ENCODE data around the gene FOXC1.

The FOXC1 gene

GRCh38 chr6:1624058-1624850 is 14.5 kb downstream of the FOXC1 start:
- no peak for DNase-seq (ENCODE audit: low read depth)

DNA sequence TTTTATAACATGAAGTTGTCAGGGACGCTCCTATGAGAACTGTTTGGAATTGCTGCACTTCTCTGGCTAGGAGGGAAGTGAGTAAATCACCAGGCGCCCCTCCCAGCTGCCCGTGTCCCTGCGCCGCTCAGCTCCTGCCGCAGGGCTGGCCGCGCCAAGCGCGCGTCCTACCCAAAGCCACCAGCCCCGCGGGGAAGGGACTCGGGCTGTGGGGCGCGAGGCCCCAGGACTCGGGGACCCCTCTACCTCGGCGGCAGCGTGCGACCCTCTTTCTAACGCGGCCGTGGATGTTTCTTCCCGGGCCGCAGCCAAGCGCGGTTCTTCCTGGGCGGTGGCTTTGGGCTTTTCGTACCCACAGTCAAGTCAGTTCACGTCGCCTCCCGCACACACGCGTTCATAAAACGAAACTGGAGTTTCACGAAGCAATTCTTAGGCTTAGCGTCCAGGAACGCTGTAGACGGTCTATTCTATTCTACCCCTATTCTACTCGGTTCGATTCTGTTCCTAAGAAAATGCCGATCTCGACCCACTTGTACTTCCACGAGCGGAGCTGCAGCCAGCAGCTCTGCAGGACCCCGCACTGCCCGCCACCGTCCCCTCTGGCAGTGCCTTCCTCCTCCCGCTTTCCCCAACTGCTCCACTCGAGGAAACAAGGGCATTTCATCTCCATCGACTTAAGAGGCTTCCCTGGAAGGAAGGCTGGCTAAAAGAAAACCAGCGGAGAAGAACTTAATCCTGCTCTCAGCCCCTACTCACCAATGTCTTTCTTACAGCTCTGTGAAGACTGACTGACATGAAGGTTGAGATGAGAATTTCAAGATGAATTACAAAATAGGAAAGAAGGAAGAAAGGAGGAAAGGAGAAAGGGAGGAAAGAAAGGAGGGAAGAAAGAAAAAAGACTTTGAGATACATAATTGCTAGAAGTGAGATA is 15.4 kb downstream of the FOXC1 start:
- no peak for DNase-seq (ENCODE audit: low read depth)

GRCh38 chr6:1625794-1626435 is 16.2 kb downstream of the FOXC1 start:
- DNase-seq (ENCODE audit: low read depth), result no peak

DNA sequence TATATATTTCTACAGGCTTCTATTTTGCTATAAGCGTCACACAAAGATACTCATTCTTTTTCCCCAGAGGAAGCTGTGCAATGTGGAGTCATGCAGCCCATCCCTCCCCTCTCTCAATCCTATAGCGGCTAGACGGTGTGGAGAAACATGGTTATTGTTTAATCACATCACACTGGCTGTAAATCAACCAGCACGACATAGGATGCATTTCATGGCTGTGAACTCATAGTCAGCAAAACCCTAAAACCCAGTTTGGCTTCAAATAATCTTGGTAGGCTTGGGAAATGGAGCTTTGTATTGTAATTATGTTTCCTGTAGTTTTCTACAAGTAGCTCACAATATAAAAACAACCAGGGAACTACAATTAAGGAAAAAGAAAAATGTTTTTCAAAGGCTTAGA is 16.8 kb downstream of the FOXC1 start:
- no peak for DNase-seq (ENCODE audit: low read depth)

DNA sequence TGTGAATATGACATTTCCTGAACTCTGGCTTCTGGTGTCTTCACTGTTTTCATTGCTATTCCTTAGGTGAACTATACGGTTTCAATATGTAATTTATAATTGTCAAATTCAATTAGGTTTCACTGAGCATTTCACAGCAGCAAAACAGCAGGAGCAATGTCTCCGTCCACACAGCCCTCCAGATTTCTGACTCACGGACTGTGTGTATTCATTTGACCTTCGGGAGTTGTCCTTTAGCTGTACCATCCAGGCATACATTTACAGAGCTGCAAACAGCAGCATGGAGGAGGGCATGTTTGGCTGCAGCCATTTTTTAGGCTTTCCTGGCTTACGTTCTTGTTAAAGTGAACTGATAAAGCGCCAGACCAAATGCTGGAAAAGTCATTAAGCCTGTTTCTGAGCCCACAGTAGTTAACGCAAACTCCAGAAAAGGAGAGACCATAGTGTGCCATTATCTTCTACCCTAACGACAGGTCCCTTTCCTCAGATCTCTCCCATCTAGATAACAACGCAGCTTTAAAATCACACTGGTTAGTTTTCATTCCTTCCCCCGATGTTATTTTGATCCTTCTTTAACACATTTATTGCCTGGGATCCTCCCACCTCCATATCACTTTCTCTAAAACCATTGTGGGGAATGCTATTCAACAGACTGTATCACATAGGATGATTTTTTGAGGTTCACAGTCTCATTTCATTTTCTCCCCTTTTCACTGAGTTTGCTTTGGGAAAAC is 18.3 kb downstream of the FOXC1 start:
- DNase-seq (ENCODE audit: low read depth), result no peak

GRCh38 chr6:1629316-1629715 is 19.6 kb downstream of the FOXC1 start:
- no peak for DNase-seq (ENCODE audit: low read depth)

DNA sequence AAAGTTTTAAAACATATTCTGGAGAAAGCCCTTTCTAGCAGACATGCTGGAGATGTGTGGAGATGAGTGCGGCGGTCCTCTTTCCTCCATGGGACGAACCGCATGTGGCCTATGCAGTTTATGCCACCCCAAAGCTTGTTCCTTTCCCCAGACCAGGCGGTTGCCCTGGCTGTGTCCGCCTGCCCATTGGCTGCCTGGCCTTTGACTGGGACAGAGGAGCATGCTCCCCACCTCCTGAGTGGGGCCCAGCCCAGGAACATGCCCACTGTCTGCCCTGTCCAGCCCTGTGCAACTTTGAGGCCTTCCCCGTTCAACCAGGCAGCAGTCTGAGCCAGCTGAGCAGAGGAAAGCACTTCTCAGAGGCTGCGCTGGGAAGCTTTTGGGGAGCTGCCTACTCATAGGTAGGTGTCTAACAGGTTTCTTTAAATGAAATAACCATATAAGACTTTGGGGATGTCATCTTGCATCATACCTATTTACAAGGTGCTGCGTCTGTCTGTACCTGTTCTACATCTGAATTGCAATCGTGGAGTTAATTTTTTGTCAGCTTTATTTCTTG is 20.6 kb downstream of the FOXC1 start:
- no peak for DNase-seq (ENCODE audit: low read depth)

GRCh38 chr6:1630771-1631217 is 21.1 kb downstream of the FOXC1 start:
- no peak for DNase-seq (ENCODE audit: low read depth)

GRCh38 chr6:1631251-1631650 is 21.5 kb downstream of the FOXC1 start:
- DNase-seq (ENCODE audit: low read depth), result no peak

- DNase-seq (ENCODE audit: low read depth), result no peak
Measured at GRCh38 chr6:1633366-1634021, 23.8 kb downstream of the FOXC1 start.

DNA sequence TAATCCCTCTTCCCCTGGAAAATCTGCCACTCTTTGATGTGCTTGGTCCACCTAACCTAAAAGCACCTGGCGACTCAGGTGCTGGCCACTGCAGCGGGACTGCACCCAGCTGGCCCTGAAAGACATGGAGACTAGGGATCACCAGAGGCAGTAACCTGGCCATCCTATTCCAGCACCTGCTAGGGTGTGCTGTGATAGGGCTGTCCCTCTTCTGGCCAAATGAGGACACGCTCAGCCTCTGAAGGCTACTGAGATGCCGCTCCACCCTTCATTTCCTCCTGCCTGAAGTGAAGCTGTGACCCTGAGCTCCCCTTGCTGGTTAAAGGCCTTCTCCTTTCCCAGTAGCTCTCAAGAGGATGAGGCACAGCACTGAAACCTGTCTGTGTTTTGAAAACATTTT is 24.4 kb downstream of the FOXC1 start:
- DNase-seq (ENCODE audit: low read depth), result no peak

DNA sequence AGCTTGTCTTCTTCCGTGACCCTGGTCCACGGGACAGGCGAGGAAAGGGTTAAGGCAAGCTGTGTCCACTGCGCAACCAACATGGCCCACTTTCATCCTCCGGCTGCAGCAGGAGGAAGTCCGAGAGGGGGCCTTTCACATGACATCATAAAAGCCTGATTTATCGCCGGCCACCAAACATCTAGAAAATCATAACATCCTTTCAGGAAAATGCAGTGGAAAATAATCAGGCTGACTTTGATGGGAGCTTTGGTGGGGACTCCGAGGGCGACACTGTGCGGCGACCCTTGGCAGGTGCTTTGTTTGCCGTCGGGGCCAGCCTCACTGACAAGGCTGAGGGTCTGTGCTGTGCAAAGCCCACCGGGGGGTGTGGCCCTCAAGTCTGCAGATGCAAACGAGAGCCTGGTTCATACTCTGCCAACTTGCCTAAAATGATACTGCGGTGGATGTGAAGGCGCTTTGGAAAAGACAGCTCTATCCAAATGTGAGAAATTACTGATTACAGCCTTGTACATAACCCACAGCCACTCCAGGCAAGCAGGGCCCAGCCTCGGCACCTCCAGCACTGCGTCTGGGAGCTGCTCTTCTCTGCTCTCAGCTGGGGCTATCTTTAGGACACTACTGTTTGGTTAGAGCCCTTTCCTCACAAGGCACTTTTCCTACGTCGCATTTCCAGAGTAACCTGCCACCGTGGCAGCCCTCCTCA is 25.7 kb downstream of the FOXC1 start:
- no peak for DNase-seq (ENCODE audit: low read depth)

- DNase-seq (ENCODE audit: low read depth), result no peak
Measured at GRCh38 chr6:1636272-1636825, 26.6 kb downstream of the FOXC1 start.

DNA sequence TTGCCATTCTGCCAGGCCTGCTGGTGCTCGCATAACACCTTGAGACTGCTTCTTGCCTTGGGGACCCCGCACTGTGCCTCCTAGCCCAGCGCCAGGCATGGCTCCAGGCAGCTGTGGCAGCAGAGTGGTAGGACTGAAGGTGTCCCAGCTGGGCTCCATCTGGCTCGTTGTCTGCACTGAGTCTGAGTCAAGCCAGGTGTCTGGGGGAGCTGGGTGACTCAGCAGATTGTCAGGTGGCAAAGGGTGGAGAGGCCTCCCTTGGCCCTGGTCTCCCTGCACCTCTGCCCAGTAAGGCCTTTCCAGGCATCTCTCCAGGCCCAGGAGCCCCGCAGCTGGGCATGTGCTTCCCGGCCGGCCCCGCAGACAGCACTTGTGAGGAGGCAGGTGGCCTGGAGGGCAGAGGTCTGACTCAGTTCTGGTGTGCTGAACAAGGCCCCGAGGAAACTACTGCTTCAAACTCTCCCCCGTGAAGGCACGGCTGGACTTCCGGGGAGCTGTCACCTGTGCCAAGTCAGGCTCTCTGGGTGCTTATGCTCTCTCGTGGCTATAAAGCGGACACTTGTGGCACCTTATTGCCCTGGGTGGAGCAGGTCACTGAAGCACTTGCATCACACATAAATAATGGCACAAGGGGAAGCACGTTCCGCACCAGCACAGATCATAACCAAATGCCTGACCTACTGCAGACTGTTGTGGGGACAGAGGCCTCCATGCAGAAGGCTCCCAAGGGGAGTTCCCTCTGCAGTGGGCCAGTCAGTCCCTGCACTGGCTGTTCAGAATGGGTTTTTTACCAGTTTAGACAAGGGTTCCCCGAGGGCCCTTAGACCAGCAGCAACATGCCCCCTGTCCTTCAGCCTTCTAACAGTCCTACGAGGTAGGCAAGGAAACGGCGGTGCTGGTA is 27.5 kb downstream of the FOXC1 start:
- DNase-seq (ENCODE audit: low read depth), result no peak

- no peak for DNase-seq (ENCODE audit: low read depth)
Measured at GRCh38 chr6:1639430-1639829, 29.7 kb downstream of the FOXC1 start.

- DNase-seq (ENCODE audit: low read depth), result no peak
Measured at GRCh38 chr6:1640476-1640875, 30.8 kb downstream of the FOXC1 start.

DNA sequence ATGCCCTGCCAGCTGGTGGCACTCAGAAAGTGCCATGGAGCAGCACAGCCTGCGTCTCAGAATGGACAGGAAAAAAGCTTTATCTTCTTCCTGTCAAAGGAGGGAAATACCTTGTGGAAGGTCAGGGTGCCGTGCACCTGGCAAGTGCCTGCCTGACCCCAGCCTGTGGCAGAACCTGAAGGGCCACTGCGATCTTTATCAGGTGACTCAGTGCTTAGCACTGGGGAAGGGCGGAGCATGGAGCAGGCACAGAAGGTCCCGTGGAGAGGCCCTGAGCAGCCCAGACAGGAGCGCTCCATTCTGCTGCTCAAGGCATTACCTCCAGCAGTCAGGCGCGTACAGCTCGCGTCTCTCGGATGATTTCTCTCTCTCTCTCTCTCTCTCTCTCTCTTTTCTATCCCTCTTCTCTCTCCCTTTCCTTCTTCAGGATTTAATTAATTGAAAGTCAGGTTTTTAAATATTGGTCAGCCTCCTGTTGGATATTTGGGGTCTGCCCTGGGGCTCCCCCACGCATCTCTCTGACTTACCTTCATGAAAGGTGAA is 31.7 kb downstream of the FOXC1 start:
- no peak for DNase-seq (ENCODE audit: low read depth)

DNA sequence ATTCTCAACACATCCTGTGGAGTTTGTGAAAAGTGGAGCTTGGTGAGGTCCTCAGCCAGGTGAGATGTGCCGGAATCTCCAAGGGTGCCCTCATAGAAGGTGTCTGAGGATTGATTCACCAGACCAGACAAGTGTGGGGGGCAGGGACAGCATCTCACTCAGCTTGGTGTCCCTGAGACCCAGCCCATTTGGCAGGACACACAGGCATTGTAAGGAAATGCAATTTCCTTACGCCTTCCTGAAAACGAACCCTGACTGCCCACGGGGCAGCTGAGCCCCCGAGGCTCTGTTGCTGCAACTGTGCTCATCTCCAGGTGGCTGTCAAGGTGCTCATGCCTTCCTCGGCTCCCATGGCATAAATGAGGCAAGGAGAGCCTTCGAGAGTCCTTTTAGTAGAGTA is 33.4 kb downstream of the FOXC1 start:
- DNase-seq (ENCODE audit: low read depth), result no peak

All from GM04503 (cell line).